IMR-90 (cell line): ENCODE measurements around the gene ADGRV1. TPM values are rescaled to one million over a fixed set of nuclear protein-coding genes. Genes with fewer than 3 reads are reported as not detected.

ENCODE experiments used
- ATAC-seq: fragments of 200-7000 bp; cut with Tn5 transposase; 2 replicates; pipeline ENCODE4 v1.9.1; 2020; ENCODE audit warnings: low read depth, mild to moderate bottlenecking, moderate library complexity
- BruUV-seq: library from RNA; stranded (reverse); fragments of 400-500 nt; replicated peaks from 2 replicates; lab custom pipeline; 2021; lab: Mats Ljungman, UMichigan
- CTCF ChIA-PET: fragments of 300-600 bp; formaldehyde crosslinking; extraction: SDS; loops from one replicate; lab custom pipeline; 2021; ENCODE audit warnings: antibody characterized with exemption; lab: Yijun Ruan, JAX
- POLR2A ChIA-PET: fragments of 300-600 bp; sonication (Branson Sonifier 250); formaldehyde crosslinking; loops from one replicate; lab custom pipeline; 2022; ENCODE audit warnings: antibody characterized with exemption; ENCODE audit not compliant: unreplicated experiment; lab: Charles Lee
- DNase-seq: peaks from one replicate; pipeline ENCODE4 v3.0.0; 2013
- H2AFZ ChIP-seq: replicated peaks from 2 replicates; pipeline ENCODE3; 2013; ENCODE audit warnings: low read length, mild to moderate bottlenecking; ENCODE audit not compliant: poor library complexity
- H2AK5ac ChIP-seq: 2 replicates; pipeline ENCODE4 v1.6.1; 2013; ENCODE audit warnings: low read depth, low read length, inconsistent platforms
- H2AK9ac ChIP-seq: replicated peaks from 2 replicates; pipeline ENCODE3; 2013; ENCODE audit warnings: mild to moderate bottlenecking, low read depth, low read length, moderate library complexity; ENCODE audit not compliant: poor library complexity
- H2BK120ac ChIP-seq: 2 replicates; pipeline ENCODE4 v1.6.1; 2013; ENCODE audit warnings: low read depth, low read length, inconsistent platforms
- H2BK15ac ChIP-seq: 3 replicates; pipeline ENCODE4 v1.6.1; 2013; ENCODE audit warnings: low read depth, low read length, inconsistent platforms
- H2BK20ac ChIP-seq: 2 replicates; pipeline ENCODE4 v1.6.1; 2013; ENCODE audit warnings: low read depth, mild to moderate bottlenecking, inconsistent platforms, low read length, moderate library complexity
- H2BK5ac ChIP-seq: 2 replicates; pipeline ENCODE4 v1.6.1; 2013; ENCODE audit warnings: mild to moderate bottlenecking, low read depth, low read length, inconsistent platforms; ENCODE audit not compliant: poor library complexity, severe bottlenecking
- H3K14ac ChIP-seq: replicated peaks from 2 replicates; pipeline ENCODE4 v1.6.1; 2013; ENCODE audit warnings: low read depth, low read length, inconsistent platforms
- H3K18ac ChIP-seq: 2 replicates; pipeline ENCODE4 v1.6.1; 2013; ENCODE audit warnings: low read depth, low read length, control low read depth
- H3K23ac ChIP-seq: 2 replicates; pipeline ENCODE4 v1.6.1; 2013; ENCODE audit warnings: low read depth, low read length, inconsistent platforms
- H3K27ac ChIP-seq: 2 replicates; pipeline ENCODE4 v1.5.1; 2013; ENCODE audit warnings: mild to moderate bottlenecking, control low read depth, low read length; ENCODE audit not compliant: insufficient read depth
- H3K27me3 ChIP-seq: 2 replicates; pipeline ENCODE4 v1.6.1; 2013; ENCODE audit warnings: low read length; ENCODE audit not compliant: control insufficient read depth, insufficient read depth
- H3K36me3 ChIP-seq: 2 replicates; pipeline ENCODE4 v1.6.1; 2013; ENCODE audit warnings: low read length, mixed read lengths; ENCODE audit not compliant: control insufficient read depth, insufficient read depth
- H3K4ac ChIP-seq: 2 replicates; pipeline ENCODE4 v1.6.1; 2013; ENCODE audit warnings: low read depth, low read length, inconsistent platforms
- H3K4me1 ChIP-seq: 2 replicates; pipeline ENCODE4 v1.6.1; 2013; ENCODE audit warnings: low read length, mixed read lengths; ENCODE audit not compliant: control insufficient read depth, insufficient read depth
- H3K4me2 ChIP-seq: 2 replicates; pipeline ENCODE4 v1.6.1; 2013; ENCODE audit warnings: low read depth, mild to moderate bottlenecking, control low read depth, low read length, moderate library complexity
- H3K4me3 ChIP-seq: 2 replicates; pipeline ENCODE4 v1.5.1; 2013; ENCODE audit warnings: low read depth, mild to moderate bottlenecking, control low read depth, low read length, moderate library complexity; ENCODE audit not compliant: insufficient read depth
- H3K56ac ChIP-seq: 2 replicates; pipeline ENCODE4 v1.6.1; 2013; ENCODE audit warnings: low read length, inconsistent platforms; ENCODE audit not compliant: insufficient read depth; ENCODE audit errors: extremely low read depth
- H3K79me1 ChIP-seq, 2 experiments: 2 replicates each; pipeline ENCODE4 v1.6.1; 2013; ENCODE audit warnings: low read length in 2 of 2, inconsistent platforms in 1 of 2, low read depth in 1 of 2
- H3K9ac ChIP-seq: 2 replicates; pipeline ENCODE4 v1.6.1; 2013; ENCODE audit warnings: low read depth, low read length, control low read depth
- H3K9me1 ChIP-seq: 2 replicates; pipeline ENCODE4 v1.6.1; 2013; ENCODE audit warnings: low read length, inconsistent platforms; ENCODE audit not compliant: insufficient read depth
- H3K9me3 ChIP-seq: 2 replicates; pipeline ENCODE4 v1.6.1; 2013; ENCODE audit warnings: low read length; ENCODE audit not compliant: control insufficient read depth, insufficient read depth
- H4K20me1 ChIP-seq: 2 replicates; pipeline ENCODE4 v1.6.1; 2013; ENCODE audit warnings: low read length, inconsistent platforms; ENCODE audit not compliant: insufficient read depth
- H4K5ac ChIP-seq: 2 replicates; pipeline ENCODE4 v1.6.1; 2013; ENCODE audit warnings: mild to moderate bottlenecking, low read depth, low read length, control low read depth
- H4K8ac ChIP-seq, 2 experiments: 2 replicates each; pipeline ENCODE4 v1.6.1; 2013; ENCODE audit warnings: low read depth in 2 of 2, low read length in 2 of 2, control low read depth in 1 of 2, inconsistent platforms in 1 of 2
- H4K91ac ChIP-seq: 2 replicates; pipeline ENCODE4 v1.6.1; 2013; ENCODE audit warnings: low read depth, low read length, inconsistent platforms; ENCODE audit not compliant: insufficient read depth
- CHD1 ChIP-seq: IDR thresholded peaks from 2 replicates; pipeline ENCODE4 v1.6.1; 2012; ENCODE audit warnings: low read depth, low read length, improper control_type of control experiment
- RFX5 ChIP-seq: IDR thresholded peaks from 2 replicates; pipeline ENCODE4 v1.8.0; 2012; ENCODE audit warnings: low read depth, mild to moderate bottlenecking, low read length, moderate library complexity
- WGBS, 2 experiments: methylation state at CpG; one replicate each; pipeline versions ENCODE4 v1.1.5 to v1.1.7; 2013; ENCODE audit warnings: missing lambda C conversion rate in 2 of 2; ENCODE audit not compliant: insufficient read length in 1 of 2; ENCODE audit errors: extremely low coverage in 2 of 2; 5-methylcytosine and 5-hydroxymethylcytosine counted together
- dilution Hi-C: fragments of 300-500 bp; cut with HindIII; formaldehyde crosslinking; loops from one replicate; pipeline ENCODE4 v1.14.3; 2018; ENCODE audit warnings: low sequenced_read_pairs; ENCODE audit not compliant: unreplicated experiment
- in situ Hi-C: fragments of 300-500 bp; cut with MboI; formaldehyde crosslinking; loops from 3 replicates; pipeline ENCODE4 v1.14.3; 2019; ENCODE audit warnings: low sequenced_read_pairs, inconsistent platforms, mixed read lengths
- intact Hi-C: fragments of 100-400 bp; cut with micrococcal nuclease; formaldehyde crosslinking; loops from 2 replicates; pipeline ENCODE4 v1.10.0; 2022
- polyA plus RNA-seq, 3 experiments: library from polyadenylated mRNA; depleted of rRNA; stranded (reverse); fragments of >200 nt; gene quantifications; 2 replicates each; pipeline ENCODE4 v1.2.3, GENCODE V29; 2012; ENCODE audit warnings: low replicate concordance in 1 of 3
- total RNA-seq: library from RNA; depleted of rRNA; stranded (reverse); fragments of >200 nt; gene quantifications from 2 replicates; pipeline ENCODE4 v1.2.3, GENCODE V29; 2012
- TF ChIP-seq, protein P1 (sequence below): fragments of 150-350 bp; IDR thresholded peaks from 2 replicates; pipeline ENCODE4 v1.6.1; 2016; ENCODE audit warnings: low read depth, mild to moderate bottlenecking, low read length, moderate library complexity, borderline replicate concordance

The ADGRV1 gene
- total and polyA plus RNA-seq, 2 of the 4 experiments (the other 2 are of a cell fraction) = under 0.01 TPM; not detected in 1

DNA sequence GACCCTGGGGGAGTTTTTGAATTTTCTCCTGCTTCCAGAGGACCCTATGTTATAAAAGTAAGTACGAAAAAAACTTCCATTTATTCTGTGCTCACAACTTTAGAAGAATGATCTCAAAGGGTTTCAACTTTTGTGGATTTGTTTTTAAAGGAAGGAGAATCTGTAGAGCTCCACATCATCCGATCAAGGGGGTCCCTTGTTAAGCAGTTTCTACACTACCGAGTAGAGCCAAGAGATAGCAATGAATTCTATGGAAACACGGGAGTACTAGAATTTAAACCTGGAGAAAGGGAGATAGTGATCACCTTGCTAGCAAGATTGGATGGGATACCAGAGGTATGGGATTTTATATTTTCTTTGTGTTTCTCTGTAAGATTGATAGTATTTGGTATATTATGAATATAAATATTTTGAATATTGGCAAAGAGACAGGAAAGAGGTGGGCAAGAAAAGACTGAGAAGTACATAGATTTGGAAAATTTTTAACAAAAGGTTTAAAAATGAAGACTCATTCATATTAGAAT is 84.2 kb downstream of the ADGRV1 start:
- no peak for ATAC-seq
- POLR2A ChIA-PET = no interaction called here
- DNase-seq = no peak

More for the DNA sequence above, 84.2 kb downstream of the ADGRV1 start:
- Histone ChIP-seq H3K27ac (no peak overlapping the region), H3K4me1 (no peaks in the 10 kb centered on the region), H3K18ac (no peak overlapping the region), H4K8ac (no peak overlapping the region), H3K36me3 (no peaks in the 10 kb centered on the region), H2BK15ac (no peak overlapping the region), H3K4me2 (no peak overlapping the region), H3K4ac (no peak overlapping the region), H4K20me1 (no peaks in the 10 kb centered on the region), H3K79me1 (no peaks in the 10 kb centered on the region), H3K56ac (no peak overlapping the region), H3K9me1 (no peaks in the 10 kb centered on the region), H3K23ac (no peak overlapping the region), H2BK5ac (no peak overlapping the region), H4K5ac (no peak overlapping the region), H3K9ac (no peak overlapping the region), H2AK9ac (no peak overlapping the region), H3K27me3 (no peaks in the 10 kb centered on the region), H3K4me3 (no peak overlapping the region), H3K14ac (no peak overlapping the region), H2BK120ac (no peak overlapping the region), H4K91ac (no peak overlapping the region), H2BK20ac (no peak overlapping the region), H2AK5ac (no peak overlapping the region), H2AFZ (no peak overlapping the region), H3K9me3 (no peaks in the 10 kb centered on the region)
- CTCF ChIA-PET = no interaction called here
- dilution Hi-C loops = no loop called here
- in situ Hi-C loops = no loop called here
- BruUV-seq = no TSS peak
- no CpG with 5 or more reads among the region's 4 CpGs for WGBS, 2 experiments
- TF ChIP-seq CHD1 (no peak), RFX5 (no peak)
- TF ChIP-seq, protein P1, sequence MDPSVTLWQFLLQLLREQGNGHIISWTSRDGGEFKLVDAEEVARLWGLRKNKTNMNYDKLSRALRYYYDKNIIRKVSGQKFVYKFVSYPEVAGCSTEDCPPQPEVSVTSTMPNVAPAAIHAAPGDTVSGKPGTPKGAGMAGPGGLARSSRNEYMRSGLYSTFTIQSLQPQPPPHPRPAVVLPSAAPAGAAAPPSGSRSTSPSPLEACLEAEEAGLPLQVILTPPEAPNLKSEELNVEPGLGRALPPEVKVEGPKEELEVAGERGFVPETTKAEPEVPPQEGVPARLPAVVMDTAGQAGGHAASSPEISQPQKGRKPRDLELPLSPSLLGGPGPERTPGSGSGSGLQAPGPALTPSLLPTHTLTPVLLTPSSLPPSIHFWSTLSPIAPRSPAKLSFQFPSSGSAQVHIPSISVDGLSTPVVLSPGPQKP = no peak
- intact Hi-C loops = no loop called here
